NCI-H1694 (cell line): ENCODE measurements around the gene EFCAB12.
A peak's percentile ranks its signal among the peaks of the same experiment; 100 is the strongest.
"Not testable (repeated sequence)": the region's sequence is repeated elsewhere in the genome, so short reads cannot be mapped to it uniquely, and the experiment has no call there.

ENCODE experiments used
- DNase-seq: peaks from one replicate; lab custom pipeline; 2025; lab: John Stamatoyannopoulos, UW

The EFCAB12 gene

DNA sequence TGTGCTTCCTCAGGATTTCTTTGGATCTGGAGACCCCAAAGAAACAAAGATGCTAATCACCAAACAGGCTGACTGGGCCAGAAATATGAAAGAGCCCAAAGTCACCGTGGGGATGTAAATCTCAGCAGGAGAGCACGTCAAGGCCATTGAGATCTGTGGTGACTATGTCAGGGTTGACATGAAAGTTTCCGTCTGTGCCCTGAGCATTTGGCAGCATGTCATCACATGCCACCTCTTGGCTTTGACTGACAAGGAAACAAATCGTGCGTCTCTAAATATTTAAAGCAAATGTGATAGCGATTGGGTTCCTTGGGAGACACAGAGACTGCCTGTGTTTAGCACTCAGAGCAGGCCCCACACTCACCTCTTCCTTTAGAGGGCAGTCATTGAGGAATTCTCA, 35.2 kb downstream of the EFCAB12 start:
- DNase-seq, result no peak

DNA sequence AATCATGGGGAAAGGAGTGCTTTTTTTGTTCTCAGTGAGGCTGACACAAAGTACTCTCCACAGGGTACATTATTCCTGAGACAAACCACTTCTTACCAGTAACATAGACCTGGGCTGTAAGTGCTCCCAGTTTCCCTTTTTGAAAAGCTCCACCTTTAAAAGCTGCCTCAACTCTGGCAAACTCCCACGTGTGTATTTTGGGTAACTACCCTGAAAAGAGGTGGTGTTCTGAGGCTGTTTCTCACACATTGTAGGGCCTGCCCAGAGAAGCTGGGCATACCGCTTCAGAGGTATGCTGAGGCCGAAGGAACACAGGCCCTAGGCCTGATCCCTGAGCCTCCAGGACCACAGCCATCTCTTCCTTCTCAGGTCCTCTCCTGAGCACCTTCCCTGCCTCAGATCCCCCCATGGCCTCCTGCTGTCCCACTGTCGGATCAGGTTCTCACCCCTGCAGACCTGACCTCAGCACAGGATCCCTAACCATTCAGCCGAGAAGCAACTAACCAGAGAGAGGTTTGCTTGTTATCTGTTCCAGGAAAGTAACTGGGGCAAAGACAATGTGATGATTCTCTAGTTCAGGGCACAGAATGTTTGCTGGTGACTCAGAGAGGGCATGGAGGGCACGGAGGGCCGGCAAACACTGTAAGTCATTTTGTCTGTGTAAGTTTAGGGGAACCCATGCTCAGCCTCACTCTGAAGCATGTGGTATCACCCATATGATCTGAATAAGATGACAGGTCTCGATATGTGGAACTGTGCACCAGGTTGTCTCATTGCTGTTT, 36.1 kb downstream of the EFCAB12 start:
- DNase-seq, result not testable (repeated sequence)

DNA sequence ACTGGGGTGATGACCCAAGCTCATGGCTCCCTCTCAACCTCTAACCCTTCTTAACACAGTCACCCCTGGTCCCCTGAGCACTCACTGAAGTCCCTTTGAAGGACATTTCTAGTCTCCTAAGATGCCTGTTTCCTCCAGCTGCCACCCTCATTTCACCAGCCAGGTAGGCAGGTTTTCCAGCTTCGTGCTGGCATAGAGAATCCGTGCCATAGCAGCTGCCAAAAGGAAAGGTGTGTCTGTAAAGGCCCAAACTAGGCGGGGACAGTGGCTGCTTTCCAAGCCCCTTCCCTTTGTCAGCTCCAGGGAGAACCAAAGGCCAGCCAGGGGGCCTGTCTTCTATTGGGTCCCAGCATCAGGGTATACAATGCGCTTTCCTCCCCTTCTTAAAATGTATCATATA, 36.9 kb downstream of the EFCAB12 start:
- not testable (repeated sequence) for DNase-seq

DNA sequence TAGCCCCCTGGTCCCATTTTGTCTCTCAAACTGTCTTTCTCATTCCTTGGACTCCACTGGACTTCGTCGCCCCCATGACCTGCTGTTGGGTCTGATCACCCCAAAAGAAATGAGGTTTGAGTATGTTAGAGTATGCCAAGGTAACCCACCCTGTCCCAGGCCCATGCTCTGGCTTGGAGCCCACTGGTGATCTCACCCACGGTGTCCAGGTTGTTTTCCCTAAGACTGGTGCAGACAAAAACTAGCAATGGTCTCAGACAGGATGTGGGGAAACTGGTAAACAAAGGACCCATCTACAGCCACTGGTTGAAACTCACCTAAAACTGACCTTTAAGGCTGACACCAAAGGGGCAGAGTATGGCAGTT, 38.9 kb downstream of the EFCAB12 start:
- no peak for DNase-seq

DNA sequence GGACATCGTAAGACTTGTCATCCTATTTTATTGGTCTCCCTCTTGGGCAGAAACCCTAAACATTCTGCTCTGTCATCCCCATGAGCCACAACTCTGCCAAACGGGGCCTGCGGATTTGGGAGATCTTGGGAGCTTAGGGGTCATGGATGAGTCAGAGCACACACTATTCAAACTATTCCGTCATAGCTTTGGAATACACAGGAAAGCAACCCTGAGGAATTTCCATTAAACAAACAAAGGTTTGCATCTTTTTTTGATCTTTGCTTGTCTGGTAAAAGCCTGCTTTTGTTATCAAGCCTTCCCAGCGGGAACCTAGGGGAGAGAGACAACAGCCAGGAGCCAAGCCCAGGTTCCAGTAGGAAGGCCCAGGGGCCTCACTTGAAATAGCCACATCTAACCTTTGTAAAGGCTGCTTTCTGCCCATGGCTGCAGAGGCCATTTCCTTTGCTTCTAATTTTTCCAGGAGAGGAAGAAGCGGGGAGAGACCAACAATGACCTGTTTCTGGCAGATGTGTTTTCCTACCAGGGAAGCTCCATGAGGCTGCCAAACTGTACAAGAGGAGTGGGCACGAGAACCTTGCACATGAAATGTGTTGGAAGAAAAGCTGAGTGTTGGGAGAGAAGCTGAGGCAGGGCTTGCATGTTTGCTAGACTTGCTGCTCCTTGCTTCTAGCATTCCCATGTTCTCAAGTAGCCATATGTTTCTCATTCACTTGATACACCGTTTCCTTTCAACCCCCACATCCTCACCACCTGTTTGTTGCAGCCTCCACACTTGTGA, 39.5 kb downstream of the EFCAB12 start:
- not testable (repeated sequence) for DNase-seq

DNA sequence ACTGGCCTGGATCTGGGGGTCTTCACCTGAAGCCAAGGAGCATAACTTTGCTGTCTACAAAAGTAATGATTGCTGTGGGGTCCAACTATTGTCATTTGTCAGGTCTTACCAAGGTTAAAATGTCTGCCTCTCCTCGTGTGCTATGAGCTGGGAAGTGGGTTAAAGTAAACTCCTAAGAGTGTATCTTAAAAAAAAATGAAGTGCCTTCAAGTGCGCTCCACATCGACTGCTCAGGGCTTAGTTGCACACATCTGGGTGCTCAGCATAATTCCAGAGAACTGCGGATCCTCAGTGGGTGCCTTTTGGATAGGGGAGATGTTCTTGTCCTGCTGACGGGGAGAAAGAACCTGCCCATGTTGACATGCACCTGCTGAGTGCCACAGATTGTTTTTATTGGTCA, 40.9 kb downstream of the EFCAB12 start:
- DNase-seq, result no peak

DNA sequence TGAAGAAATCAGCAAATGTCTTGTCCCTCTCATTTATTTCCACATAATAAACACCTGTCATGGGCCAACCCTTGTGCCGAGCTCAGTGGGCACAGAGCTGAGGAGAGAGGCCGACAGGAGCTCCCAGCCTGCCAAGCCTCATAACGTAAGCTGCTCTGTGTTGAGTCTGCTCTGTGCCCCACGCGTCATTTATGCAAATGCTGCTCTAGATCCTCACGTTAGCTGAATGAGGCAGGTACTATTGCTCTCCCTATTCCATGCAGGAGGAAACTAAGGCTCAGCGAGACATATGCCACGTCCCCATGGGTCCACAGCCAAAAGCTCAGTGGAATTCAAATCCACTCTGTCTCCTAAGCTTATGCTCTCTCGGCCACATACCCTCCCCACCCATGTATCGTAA, 41.5 kb downstream of the EFCAB12 start:
- no peak for DNase-seq

DNA sequence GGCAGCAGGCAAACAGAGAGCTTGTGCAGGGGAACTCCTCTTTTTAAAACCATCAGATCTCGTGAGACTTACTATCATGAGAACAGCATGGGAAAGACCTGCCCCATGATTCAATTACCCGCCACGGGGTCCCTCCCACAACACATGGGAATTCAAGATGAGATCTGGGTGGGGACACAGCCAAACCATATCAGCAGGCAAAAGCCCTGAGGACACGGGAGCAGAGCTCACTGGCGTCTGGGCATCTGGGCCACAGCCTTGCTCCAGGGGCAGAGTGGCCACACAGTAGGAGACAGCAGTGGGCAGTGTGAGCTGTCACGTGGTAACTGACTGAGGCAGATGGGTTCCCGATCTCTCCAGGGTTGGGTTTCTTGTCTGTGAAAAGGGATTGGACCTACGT, 42.9 kb downstream of the EFCAB12 start:
- DNase-seq, result not testable (repeated sequence)

DNA sequence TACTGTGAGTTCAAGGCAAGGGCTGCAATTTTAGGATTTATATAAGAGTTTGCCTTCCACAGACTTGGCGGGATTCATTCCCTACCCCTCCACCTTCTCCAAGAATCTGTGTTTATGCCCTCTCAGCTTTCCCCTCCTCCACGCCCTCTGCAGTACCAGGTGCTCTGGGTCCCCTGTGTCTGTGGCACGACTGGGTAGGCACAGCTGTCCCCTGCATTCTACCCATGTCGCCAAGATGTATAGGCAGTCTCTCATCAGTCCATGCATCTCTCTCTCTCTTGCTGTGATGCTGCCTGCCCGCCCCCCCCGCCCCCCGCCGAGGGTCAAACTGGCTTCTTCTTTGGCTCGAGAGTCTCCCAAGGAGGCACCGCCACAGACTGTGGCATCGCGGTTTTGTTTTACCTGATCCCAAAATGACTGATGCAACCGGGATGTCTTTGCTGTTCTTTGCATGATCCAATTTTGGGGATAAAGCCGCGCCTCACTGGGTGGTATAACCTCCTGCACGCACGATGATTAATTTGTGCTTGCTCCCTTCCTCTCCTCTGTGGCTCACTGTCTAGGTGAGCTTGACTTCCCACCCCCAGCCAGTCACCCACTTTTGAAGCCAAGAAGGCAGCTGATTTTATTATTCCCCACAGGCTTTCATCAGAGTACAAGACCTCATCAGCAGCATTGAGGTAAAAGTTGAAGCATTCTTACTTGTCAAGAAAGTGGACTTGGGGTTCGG, 43.7 kb downstream of the EFCAB12 start:
- no peak for DNase-seq

DNA sequence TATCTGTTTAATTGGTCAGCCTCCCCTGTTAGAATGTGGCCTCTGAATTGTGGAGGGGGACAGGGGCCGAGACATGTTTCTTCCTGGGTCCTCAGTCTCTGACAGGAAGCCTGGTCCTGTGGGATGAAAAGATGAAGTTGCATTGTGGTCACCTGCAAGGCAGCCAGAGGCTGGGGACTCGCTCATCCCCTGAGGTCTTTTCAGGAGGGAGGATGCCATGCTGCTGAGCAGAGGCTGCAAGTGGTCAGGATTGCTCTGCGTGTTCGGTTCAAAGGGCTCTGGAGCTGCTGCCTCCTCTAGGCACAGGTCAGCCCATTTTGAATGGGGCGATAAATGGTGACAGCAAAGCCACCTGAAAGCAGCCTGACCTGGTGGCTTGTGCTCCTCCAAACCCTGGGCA, 44.3 kb downstream of the EFCAB12 start:
- DNase-seq, result not testable (repeated sequence)

DNA sequence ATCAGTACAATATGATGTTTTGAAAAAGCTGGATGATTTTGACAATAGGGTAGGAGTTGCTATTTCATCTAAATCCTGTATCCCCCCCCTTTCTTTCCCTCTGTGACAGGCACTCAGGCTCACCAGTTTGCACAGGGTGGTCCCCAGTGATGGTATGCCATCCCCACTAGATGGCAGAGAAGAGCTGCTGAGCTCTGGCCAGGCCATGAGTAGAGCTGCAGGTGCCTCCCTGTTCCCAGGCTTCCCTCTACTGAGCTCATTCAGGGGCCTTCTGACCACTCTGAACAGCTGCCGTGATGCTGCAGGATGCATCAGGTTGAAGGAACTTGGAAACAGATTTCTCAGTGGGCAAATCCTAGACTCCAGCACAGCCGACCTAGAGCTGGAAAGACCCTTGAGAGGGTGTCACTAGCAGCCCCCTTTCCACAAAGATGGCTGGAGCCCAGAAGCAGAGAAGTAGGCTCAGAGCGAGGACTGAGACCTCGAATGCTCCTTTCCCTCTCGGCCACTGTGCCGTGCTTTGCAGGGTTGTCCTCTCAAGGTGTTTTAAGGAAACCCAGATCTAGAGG, 45.1 kb downstream of the EFCAB12 start:
- peak; percentile 75 for DNase-seq

DNA sequence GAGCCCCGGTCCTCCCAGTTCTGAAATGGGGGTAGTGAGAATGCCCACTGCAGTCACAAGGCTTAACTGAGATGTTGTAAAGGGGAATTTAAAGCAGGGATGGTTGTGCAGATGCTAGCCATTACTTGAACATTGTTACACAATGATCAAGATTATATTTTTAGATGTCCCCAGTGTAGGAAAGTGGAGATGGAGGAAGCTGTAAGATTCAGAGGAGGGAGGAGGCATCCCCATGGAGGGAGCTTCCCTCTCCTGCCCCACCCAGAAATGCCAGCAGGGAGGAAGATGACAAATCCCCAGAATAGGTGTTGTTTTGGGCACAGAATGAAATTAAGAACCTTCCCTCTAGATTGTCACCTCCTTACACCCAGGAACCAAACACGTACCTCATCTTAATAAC, 46.1 kb downstream of the EFCAB12 start:
- no peak for DNase-seq

DNA sequence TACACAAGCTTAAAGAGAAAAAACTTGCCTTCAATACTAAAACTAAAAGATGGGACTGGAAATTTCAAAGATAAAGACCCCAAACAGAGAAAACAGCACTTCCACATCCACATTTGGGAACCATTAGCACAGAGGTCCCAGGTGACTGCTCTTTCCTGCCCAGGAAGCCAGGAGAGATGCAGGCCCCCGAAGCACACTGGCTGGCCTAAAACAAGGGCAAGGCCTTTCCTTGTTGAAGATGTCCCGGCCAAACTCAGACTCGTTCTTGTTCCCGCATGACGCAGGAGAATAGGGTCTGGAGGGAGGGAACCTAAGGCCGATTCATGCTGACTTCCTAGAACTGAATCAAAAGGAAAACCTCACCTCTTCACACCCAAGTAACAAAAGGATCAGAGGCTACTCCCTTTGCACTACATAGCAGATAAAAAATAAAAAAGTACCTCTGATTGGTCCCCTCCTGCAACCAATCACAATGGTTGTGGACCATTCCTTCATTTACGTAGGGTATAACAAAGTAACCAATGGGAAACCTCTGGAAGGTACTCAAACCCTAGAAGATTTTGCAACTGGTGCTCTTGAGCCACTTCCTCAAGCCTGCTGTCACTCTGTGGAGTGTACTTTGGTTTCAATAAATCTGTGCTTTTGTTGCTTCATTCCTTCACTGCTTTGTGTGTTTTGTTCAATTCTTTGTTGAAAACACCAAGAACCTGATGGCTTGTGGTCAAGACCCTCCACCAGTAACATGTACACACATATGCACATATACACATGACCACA, 48.7 kb downstream of the EFCAB12 start:
- no peak for DNase-seq

DNA sequence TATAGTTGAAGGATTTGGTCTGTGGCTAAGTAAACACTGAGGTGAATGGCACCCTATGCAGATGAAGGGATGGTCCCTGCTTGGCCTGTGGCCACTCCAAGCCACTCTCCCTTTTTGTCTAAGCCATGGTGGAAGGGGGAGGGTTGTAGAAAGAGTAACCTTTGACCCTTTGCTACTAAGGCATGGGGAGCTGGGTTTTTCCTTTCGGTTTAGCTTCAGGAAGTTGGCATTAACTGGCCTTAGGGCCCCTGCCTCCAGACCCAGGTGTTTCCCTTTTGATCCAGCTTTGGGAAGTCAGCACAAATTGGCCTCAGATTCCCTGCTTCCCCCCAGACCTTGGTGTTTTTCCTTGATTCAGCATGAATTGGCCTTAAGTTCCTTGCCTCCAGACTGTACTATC, 49.5 kb downstream of the EFCAB12 start:
- no peak for DNase-seq

DNA sequence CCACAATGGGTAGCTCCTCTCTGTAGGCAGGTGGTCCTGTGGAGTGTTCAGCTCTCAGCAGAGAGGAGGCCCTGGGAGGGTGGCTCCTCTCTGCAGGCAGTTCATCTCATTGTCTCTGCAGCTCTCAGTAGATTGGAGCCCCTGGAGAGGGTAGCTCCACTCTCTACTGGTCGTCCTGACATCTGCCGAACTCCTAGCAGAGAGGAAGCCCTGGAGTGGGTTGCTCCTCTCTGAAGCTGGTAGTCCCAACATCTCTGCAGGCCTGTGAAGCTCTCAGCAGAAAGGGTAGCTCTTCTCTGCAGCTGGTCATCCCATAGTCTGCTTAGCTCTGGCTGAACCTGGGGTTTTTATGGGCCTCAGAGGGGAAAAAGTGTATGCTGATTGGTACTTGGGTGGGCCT, 50.8 kb downstream of the EFCAB12 start:
- no peak for DNase-seq

DNA sequence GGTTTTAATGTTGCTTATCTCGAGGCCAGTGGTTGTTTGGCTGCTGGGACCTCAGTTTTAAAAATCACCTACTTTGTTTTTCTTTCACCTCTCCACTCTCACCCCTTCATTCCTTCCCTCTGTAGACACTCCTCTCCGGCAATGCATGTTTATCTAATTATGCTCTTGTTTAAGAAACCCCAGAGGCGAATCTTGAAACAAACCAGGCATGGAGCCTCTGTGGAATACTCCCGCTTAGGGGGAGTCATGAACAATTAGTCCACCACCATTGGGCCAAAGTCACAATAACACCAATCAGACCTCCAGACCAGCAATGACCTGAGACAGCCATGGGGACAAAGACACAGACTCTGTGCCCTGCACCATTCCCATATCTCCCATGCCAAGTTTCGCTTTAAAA, 53.3 kb downstream of the EFCAB12 start:
- DNase-seq, result no peak

DNA sequence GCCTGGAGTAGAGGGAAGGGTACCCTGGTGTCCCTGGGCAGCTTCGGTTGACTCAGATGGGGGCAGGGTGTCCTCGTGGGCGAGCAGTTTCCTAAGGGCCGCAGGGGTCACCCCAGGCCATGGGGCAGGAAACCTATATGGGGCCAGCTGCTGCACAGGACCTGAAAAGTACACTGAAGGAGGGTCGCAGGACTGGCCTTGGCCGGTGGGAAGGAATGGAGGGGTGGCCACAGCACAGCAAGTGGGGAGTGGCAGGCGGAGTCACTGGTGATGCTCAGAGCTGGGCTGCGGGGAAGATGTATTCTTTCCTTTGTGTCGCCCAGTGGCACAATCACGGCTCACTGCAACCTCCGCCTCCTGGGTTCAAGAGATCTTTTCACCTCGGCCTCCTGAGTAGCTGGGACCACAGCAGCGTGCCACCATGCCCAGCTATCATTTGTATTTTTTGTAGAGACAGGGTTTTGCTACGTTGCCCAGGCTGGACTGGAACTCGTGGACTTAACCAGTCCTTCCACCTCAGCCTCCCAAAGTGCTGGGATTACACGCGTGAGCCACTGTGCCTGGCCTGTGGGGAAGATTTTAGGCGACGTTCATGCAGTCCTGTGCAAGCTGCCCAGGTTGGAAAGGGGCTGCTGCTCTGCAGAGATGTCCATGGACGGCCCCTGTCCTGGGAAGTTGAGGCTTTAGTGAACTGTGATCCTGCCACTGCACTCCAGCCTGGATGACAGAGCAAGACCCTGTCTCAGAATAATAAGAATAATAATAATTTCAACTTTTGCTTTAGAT, 57.2 kb downstream of the EFCAB12 start:
- no peak for DNase-seq

DNA sequence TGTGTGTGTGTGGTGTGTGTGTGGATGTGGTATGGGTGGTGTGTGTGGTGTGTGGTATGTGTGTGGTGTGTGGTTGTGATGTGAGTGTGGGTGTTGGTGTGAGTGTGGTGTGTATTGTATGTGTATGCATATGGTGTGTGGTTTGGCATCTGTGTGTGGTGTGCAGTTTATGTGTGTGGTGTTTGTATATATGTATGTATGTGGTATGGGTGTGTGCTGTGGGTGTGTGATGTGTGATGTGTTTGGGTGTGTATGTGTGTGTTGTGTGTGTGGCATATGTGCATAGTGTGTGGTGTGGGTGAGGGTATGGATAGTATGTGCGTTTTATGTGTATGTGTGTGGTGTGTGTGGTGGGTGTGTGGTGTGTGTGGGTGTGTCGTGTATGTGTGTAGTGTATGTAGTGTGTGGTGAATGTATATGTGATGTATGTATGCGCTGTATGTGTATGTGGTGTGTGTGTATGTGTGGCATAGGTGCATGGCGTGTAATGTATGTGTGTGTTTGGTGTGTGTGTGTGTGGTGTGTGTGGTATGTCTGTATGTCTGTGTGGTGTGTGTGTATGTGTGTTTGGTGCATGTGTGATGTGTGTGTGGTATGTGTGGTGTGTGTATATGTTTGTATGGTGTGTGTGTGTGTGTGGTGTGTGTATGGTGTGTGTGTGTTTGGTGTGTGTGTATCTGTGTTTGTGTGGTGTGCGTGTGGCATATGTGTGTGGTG, 58.0 kb downstream of the EFCAB12 start:
- DNase-seq, result no peak

DNA sequence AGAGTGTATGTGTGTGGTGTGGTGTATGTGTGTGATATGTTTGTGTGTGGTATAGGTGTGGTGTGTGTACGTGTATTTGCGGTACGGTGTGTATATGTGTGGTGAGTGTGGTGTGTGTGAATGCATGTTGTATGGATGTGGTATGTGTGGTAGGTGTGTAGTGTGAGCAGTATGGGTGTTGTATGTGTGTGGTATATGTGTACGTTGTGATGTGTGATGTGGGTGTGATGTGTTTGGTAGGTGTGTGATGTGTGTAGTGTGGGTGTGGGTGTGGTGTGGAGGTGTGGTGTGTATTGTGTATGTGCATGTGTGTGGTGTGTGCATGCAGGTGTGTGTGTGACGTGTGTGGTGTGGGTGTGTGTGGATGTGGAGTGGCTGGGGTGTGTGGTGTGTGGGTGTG, 58.7 kb downstream of the EFCAB12 start:
- no peak for DNase-seq

DNA sequence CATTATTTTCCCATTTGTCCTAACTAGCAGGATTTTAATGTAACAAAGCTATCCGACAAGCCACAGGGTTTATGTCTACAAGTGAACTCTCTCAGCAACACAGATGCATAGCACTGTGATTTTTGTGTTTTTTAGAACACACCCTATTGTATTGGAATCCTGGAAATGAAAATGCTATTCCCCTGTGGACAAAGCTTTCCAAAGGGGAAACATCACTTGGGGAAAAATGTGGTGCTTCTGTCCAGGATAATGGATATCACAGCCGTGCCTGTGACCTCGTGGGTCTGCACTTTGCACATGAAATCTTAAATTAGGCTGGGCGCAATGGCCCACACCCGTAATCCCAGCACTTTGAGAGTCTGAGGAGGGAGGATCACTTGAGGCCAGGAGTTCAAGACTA, 60.6 kb downstream of the EFCAB12 start:
- no peak for DNase-seq
